GM10248 (cell line): ENCODE data around the gene SLC22A23.

ENCODE experiments used
- CTCF ChIA-PET: fragments of 300-600 bp; sonication (Branson Sonifier 250); formaldehyde crosslinking; extraction: SDS; loops from one replicate; lab custom pipeline; 2021; ENCODE audit warnings: antibody characterized with exemption; lab: Yijun Ruan, JAX
- POLR2A ChIA-PET: fragments of 350-650 bp; sonication (Branson Sonifier 250); formaldehyde crosslinking; extraction: SDS; loops from one replicate; lab custom pipeline; 2020; ENCODE audit warnings: antibody characterized with exemption; lab: Yijun Ruan, JAX
- DNase-seq: peaks from one replicate; pipeline ENCODE4 v3.0.0; 2012; ENCODE audit errors: extremely low spot score
- CTCF ChIP-seq: IDR thresholded peaks from 2 replicates; pipeline ENCODE4 v1.5.1; 2012; ENCODE audit warnings: mild to moderate bottlenecking, low read depth; ENCODE audit errors: extremely low read depth, missing control alignments, control extremely low read depth

SLC22A23 gene

GRCh38 chr6:3432416-3432815, 24.4 kb downstream of the SLC22A23 start:
- TF ChIP-seq CTCF, result no peak
- no peak for DNase-seq
- ChIA-PET POLR2A (no interaction called here), CTCF (interaction anchor here (1.0 to 1.7 kb wide), 8 partner anchors 11 to 152 kb away, joined by 3 to 6 read pairs (median 4); no protein-coding TSS in a partner anchor)

- TF ChIP-seq CTCF, result no peak
- no peak for DNase-seq
- ChIA-PET POLR2A (no interaction called here), CTCF (interaction anchor here (1.1 to 1.6 kb wide), 6 partner anchors 11 to 152 kb away, joined by 3 to 6 read pairs (median 5); no protein-coding TSS in a partner anchor)
Observed at GRCh38 chr6:3431994-3432393, 24.9 kb downstream of the SLC22A23 start.

- no peak for TF ChIP-seq CTCF
- ChIA-PET CTCF (no interaction called here), POLR2A (no interaction called here)
- DNase-seq, result no peak
Observed at GRCh38 chr6:3429211-3429610, 27.6 kb downstream of the SLC22A23 start.

GRCh38 chr6:3428700-3429099, 28.1 kb downstream of the SLC22A23 start:
- ChIA-PET POLR2A (no interaction called here), CTCF (interaction anchor here (0.9 to 2.3 kb wide), 2 partner anchors 11 to 15 kb away, joined by 3 to 9 read pairs; no protein-coding TSS in a partner anchor)
- DNase-seq, result no peak
- no peak for TF ChIP-seq CTCF

GRCh38 chr6:3428247-3428646, 28.6 kb downstream of the SLC22A23 start:
- CTCF ChIA-PET, result interaction anchor here (0.9 to 2.3 kb wide), 3 partner anchors 11 to 17 kb away, joined by 3 to 9 read pairs (median 7); no protein-coding TSS in a partner anchor
- POLR2A ChIA-PET, result no interaction called here
- no peak for DNase-seq
- TF ChIP-seq CTCF, result no peak

- no peak for DNase-seq
- ChIA-PET POLR2A (no interaction called here), CTCF (interaction anchor here (0.9 to 2.3 kb wide), 4 partner anchors 10 to 31 kb away, joined by 3 to 9 read pairs (median 5); no protein-coding TSS in a partner anchor)
- no peak for TF ChIP-seq CTCF
Observed at GRCh38 chr6:3427687-3428085, 29.2 kb downstream of the SLC22A23 start.
